ENCODE data around the gene KIF18B.

Gene KIF18B

GRCh38 chr17:44969144-44969780, 21.7 kb upstream of the KIF18B start:
- H2AFZ ChIP-seq (ENCODE audit: low read length) = no peak overlapping the region
- no peaks in the 10 kb centered on the region for H3K9me3 ChIP-seq (ENCODE audit: low read length)
- H4K20me1 ChIP-seq (ENCODE audit: insufficient read depth, low read length) = no peaks in the 10 kb centered on the region
- H3K27ac ChIP-seq (ENCODE audit: low read depth, low read length, poor library complexity, severe bottlenecking) = no peak overlapping the region
- H3K4me2 ChIP-seq (ENCODE audit: low read length) = peak overlapping the region; percentile 53; the same call in 1 of the 2 replicates
- H3K27me3 ChIP-seq (ENCODE audit: insufficient read depth, low read length) = peaks cover 9% of the 10 kb centered on the region
- no peak overlapping the region for H3K4me3 ChIP-seq (ENCODE audit: low read depth, low read length, poor library complexity, severe bottlenecking)
- H3K4me1 ChIP-seq (ENCODE audit: insufficient read depth, low read length, severe bottlenecking) = peaks cover 19% of the 10 kb centered on the region
- H3K79me2 ChIP-seq (ENCODE audit: insufficient read depth, low read length) = no peaks in the 10 kb centered on the region
- no peak for TF ChIP-seq EZH2 (IDR thresholded peaks at IDR 0.05; ENCODE audit: borderline replicate concordance, low read length)
- TF ChIP-seq CTCF (IDR thresholded peaks at IDR 0.05; ENCODE audit: low read length) = no peak
- H3K9ac ChIP-seq (ENCODE audit: low read length) = no peak overlapping the region
- H3K36me3 ChIP-seq (ENCODE audit: insufficient read depth, low read length) = no peaks in the 10 kb centered on the region
- no peaks in the 10 kb centered on the region for H3K9me2 ChIP-seq (ENCODE audit: low read depth, low read length)
- no peaks in the 10 kb centered on the region for H3F3A ChIP-seq (ENCODE audit: insufficient read depth, low read length)

GRCh38 chr17:44968225-44969143, 20.9 kb upstream of the KIF18B start, which contains the start of gene C1QL1:
TSS of gene C1QL1 (minus strand) at chr17:44968303. CDS start at chr17:44968048, 255 bp downstream.
- no peak within 1 kb of the TSS for H3K27ac ChIP-seq (ENCODE audit: low read depth, low read length, poor library complexity, severe bottlenecking)
- no peaks in the 10 kb centered on the region for H3K9me2 ChIP-seq (ENCODE audit: low read depth, low read length)
- H3F3A ChIP-seq (ENCODE audit: insufficient read depth, low read length) = no peaks in the 10 kb centered on the region
- peak within 1 kb of the TSS; percentile 47; the same call in 1 of the 2 replicates for H3K9ac ChIP-seq (ENCODE audit: low read length)
- H3K36me3 ChIP-seq (ENCODE audit: insufficient read depth, low read length) = no peaks in the 10 kb centered on the region
- H2AFZ ChIP-seq (ENCODE audit: low read length) = no peak within 1 kb of the TSS
- H3K4me3 ChIP-seq (ENCODE audit: low read depth, low read length, poor library complexity, severe bottlenecking) = peak within 1 kb of the TSS; percentile 56
- TF ChIP-seq CTCF (IDR thresholded peaks at IDR 0.05; ENCODE audit: low read length) (no peak), EZH2 (IDR thresholded peaks at IDR 0.05; ENCODE audit: borderline replicate concordance, low read length) (no peak)
- peaks cover 14% of the 10 kb centered on the region for H3K27me3 ChIP-seq (ENCODE audit: insufficient read depth, low read length)
- H4K20me1 ChIP-seq (ENCODE audit: insufficient read depth, low read length) = no peaks in the 10 kb centered on the region
- no peaks in the 10 kb centered on the region for H3K9me3 ChIP-seq (ENCODE audit: low read length)
- H3K4me1 ChIP-seq (ENCODE audit: insufficient read depth, low read length, severe bottlenecking) = peaks cover 19% of the 10 kb centered on the region
- H3K79me2 ChIP-seq (ENCODE audit: insufficient read depth, low read length) = no peaks in the 10 kb centered on the region
- peak within 1 kb of the TSS; percentile 96 for H3K4me2 ChIP-seq (ENCODE audit: low read length)

- no peak overlapping the region for H2AFZ ChIP-seq (ENCODE audit: low read length)
- no peaks in the 10 kb centered on the region for H3F3A ChIP-seq (ENCODE audit: insufficient read depth, low read length)
- H4K20me1 ChIP-seq (ENCODE audit: insufficient read depth, low read length) = no peaks in the 10 kb centered on the region
- H3K9me3 ChIP-seq (ENCODE audit: low read length) = no peaks in the 10 kb centered on the region
- H3K4me1 ChIP-seq (ENCODE audit: insufficient read depth, low read length, severe bottlenecking) = peaks cover 19% of the 10 kb centered on the region
- no peaks in the 10 kb centered on the region for H3K36me3 ChIP-seq (ENCODE audit: insufficient read depth, low read length)
- no peak overlapping the region for H3K27ac ChIP-seq (ENCODE audit: low read depth, low read length, poor library complexity, severe bottlenecking)
- H3K27me3 ChIP-seq (ENCODE audit: insufficient read depth, low read length) = peaks cover 14% of the 10 kb centered on the region
- H3K4me2 ChIP-seq (ENCODE audit: low read length) = no peak overlapping the region
- H3K9me2 ChIP-seq (ENCODE audit: low read depth, low read length) = no peaks in the 10 kb centered on the region
- TF ChIP-seq EZH2 (IDR thresholded peaks at IDR 0.05; ENCODE audit: borderline replicate concordance, low read length) (no peak), CTCF (IDR thresholded peaks at IDR 0.05; ENCODE audit: low read length) (no peak)
- H3K79me2 ChIP-seq (ENCODE audit: insufficient read depth, low read length) = no peaks in the 10 kb centered on the region
- H3K4me3 ChIP-seq (ENCODE audit: low read depth, low read length, poor library complexity, severe bottlenecking) = no peak overlapping the region
- H3K9ac ChIP-seq (ENCODE audit: low read length) = no peak overlapping the region
Measured at GRCh38 chr17:44967907-44968224, 20.3 kb upstream of the KIF18B start.
